Smooth muscle cell of the pulmonary artery (primary cell): Measurements from ENCODE around the gene FOXP4. TPM values are rescaled to one million over a fixed set of nuclear protein-coding genes. Genes with fewer than 3 reads are reported as not detected.

Experiments used
- total RNA-seq: library from RNA; depleted of rRNA; stranded (reverse); fragments of >200 nt; gene quantifications from 2 replicates; pipeline ENCODE4 v1.2.3, GENCODE V29; 2014

Gene FOXP4, protein sequence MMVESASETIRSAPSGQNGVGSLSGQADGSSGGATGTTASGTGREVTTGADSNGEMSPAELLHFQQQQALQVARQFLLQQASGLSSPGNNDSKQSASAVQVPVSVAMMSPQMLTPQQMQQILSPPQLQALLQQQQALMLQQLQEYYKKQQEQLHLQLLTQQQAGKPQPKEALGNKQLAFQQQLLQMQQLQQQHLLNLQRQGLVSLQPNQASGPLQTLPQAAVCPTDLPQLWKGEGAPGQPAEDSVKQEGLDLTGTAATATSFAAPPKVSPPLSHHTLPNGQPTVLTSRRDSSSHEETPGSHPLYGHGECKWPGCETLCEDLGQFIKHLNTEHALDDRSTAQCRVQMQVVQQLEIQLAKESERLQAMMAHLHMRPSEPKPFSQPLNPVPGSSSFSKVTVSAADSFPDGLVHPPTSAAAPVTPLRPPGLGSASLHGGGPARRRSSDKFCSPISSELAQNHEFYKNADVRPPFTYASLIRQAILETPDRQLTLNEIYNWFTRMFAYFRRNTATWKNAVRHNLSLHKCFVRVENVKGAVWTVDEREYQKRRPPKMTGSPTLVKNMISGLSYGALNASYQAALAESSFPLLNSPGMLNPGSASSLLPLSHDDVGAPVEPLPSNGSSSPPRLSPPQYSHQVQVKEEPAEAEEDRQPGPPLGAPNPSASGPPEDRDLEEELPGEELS
- total RNA-seq = 3.5 and 6.5 TPM in 2 replicates

DNA sequence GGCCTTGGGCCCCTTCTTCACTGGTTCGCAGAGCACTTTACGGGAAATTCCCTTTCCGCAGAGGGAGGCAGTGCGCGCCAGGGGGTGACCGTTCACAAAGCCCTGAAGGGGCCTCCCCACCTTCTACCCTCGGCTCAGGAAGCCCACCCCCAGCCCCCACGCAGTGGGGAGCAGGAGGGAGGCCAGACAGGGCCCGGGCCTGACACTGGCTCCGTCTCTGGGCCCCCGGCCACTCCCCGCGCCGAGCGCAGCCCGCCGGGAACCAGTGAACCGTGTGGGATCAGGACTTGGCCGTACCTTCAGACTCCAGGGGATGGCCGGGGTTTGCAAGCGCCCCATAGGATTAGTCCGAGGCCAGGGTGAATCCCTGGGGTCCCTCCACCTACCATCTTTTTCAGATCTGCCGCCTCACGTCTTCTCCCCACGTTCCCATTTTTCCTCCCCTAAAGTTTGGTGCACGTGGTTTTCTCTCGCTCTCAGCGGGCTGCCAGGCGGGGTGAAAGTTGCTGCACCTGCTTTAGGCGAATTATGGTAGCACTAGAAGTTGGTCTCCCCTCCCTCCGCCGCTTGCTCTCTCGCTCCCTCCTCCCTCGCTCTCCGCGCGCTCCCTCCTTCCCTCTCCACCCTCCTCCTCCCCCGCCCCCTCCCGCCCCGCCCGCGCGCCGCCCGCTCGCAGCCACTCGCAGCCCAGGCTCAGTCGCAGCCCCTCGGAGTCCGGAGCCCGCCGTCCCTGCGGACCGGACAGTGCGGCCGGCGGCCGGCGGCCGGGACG lies at the start of gene FOXP4:
FOXP4 (plus strand) TSS at position 679 of the 772 bp plus-strand sequence. CDS start 19,380 bp downstream, outside the sequence.

DNA sequence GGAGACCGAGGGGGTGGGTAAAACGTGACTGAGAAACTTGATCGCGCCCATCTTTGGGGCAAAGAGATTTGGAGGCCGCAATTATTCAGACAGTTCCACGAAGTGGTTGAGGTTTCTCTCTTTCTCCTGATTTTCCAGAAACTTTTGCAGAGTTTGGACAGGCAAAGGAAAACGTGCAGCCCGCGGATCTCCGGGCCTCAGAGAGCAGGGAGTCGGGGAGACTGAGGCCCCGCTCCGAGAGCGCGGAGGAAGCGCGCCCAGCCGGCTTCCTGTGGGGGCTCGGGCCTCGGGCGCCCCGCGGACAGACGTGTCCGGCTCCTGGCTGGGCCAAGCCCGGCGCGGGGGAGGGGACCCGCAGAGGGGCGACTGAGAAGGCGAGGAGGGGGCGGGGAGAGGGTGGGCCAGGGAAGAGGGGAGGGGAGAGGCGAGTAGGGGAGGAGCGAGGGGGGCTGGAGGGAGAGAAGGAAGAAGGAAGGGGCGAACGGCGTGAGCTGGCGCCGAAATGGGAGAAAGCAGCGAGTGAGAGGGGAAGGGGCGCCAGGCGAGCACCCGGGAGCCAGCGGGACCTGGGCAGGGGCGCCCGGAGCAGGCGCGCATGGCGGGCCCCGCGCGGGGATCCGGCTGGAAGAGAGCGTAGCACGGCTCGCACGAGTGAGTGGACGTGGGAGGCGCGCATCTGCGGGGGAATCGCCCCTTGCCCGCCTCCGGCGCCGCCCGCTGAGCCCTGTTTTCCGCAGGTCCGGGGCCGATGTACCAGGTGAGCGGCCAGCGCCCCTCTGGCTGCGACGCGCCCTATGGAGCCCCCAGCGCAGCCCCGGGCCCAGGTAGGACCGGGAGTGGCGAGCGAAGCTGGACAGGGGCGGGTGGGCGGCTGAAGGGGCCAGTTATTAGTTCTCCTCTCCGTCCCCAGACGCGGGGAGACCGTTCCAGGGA lies 92.1 kb downstream of the FOXP4 start, which contains the start of gene MDFI:
MDFI (plus strand) TSS at position 467 of the 933 bp plus-strand sequence; CDS start at position 749, 282 bp downstream.

Other genes with a start within 250 kb of the FOXP4 start
- not detected in 2 replicates for gene NCR2, start 210.8 kb upstream of the FOXP4 start, total RNA-seq
- 0.26 and 0.33 TPM in 2 replicates for gene MDFI, start 92.1 kb downstream of the FOXP4 start, total RNA-seq
- gene TFEB, start 189.2 kb downstream of the FOXP4 start, total RNA-seq = 3.5 and 6.5 TPM in 2 replicates
- gene PGC, start 201.0 kb downstream of the FOXP4 start, total RNA-seq = not detected in 2 replicates
- 1.8 and 2.8 TPM in 2 replicates for gene FRS3, start 233.5 kb downstream of the FOXP4 start, total RNA-seq
- 0.36 TPM in 1 of 2 replicates, not detected in the other for gene PRICKLE4, start 234.4 kb downstream of the FOXP4 start, total RNA-seq
- gene TOMM6, start 241.3 kb downstream of the FOXP4 start, total RNA-seq = 33.1 and 36.9 TPM in 2 replicates